Measurements from ENCODE around the gene LAYN. TPM values are rescaled to one million over a fixed set of nuclear protein-coding genes. Genes with fewer than 3 reads are reported as not detected.

The LAYN gene
- total and polyA plus RNA-seq, 2 donors (not counting 3 experiments of a cell fraction or from before 2014, with no cell fraction given), result 0.92 to 2.2 TPM

GRCh38 chr11:111566324-111566723, 25.8 kb downstream of the LAYN start:
- DNase-seq (ENCODE audit: low read depth, low spot score) (no peak), FAIRE-seq (no peak)
- H3K27ac ChIP-seq (ENCODE audit: insufficient read depth, low read depth, low read length), result no peak overlapping the region
- no peaks in the 10 kb centered on the region for H3K4me1 ChIP-seq (ENCODE audit: control insufficient read depth, extremely low read depth, insufficient read depth, low read length)
- H3K4me2 ChIP-seq (ENCODE audit: insufficient read depth, low read length), result no peak overlapping the region
- CTCF ChIA-PET, result interaction anchor here (1.1 to 2.3 kb wide), 11 partner anchors 12 to 305 kb away, joined by 3 to 29 read pairs (median 4); no protein-coding TSS in a partner anchor
- no peaks in the 10 kb centered on the region for H3K9me1 ChIP-seq (replicated peaks; ENCODE audit: control insufficient read depth, extremely low read depth, insufficient read depth, low read length)
- TF ChIP-seq EZH2 (IDR thresholded peaks at IDR 0.05; ENCODE audit: borderline replicate concordance, low read depth, low read length, severe bottlenecking) (no peak), FOS (IDR thresholded peaks at IDR 0.05; ENCODE audit: borderline replicate concordance, insufficient read depth, low read length) (no peak), JUN (IDR thresholded peaks at IDR 0.05; ENCODE audit: borderline replicate concordance, insufficient read depth, insufficient read length, low read depth) (no peak), POLR2A (IDR thresholded peaks at IDR 0.05; ENCODE audit: low read depth, low read length) (no peak), MYC (IDR thresholded peaks at IDR 0.05; ENCODE audit: low read depth, low read length) (no peak), MAX (IDR thresholded peaks at IDR 0.05; ENCODE audit: insufficient read depth, insufficient read length) (no peak)
- no peaks in the 10 kb centered on the region for H3K27me3 ChIP-seq (ENCODE audit: control insufficient read depth in 2 of 2, insufficient read depth in 2 of 2, low read length in 2 of 2)
- no peak overlapping the region for H3K9ac ChIP-seq (replicated peaks; ENCODE audit: extremely low read depth, insufficient read depth, low read length)
- no peaks in the 10 kb centered on the region for H4K20me1 ChIP-seq (replicated peaks; ENCODE audit: control insufficient read depth, extremely low read depth, insufficient read depth, low read length)
- H2AFZ ChIP-seq (ENCODE audit: low read depth, low read length), result no peak overlapping the region
- no peak overlapping the region for H3K4me3 ChIP-seq (replicated peaks in 1 of 3; ENCODE audit: insufficient read depth in 1 of 3, low read depth in 1 of 3, low read length in 3 of 3)
- intact Hi-C loops (cut with micrococcal nuclease), result no loop called here
- H3K36me3 ChIP-seq (ENCODE audit: control insufficient read depth in 2 of 2, extremely low read depth in 1 of 2, insufficient read depth in 2 of 2, low read length in 2 of 2), result no peaks in the 10 kb centered on the region
- no TSS peak for BruUV-seq (replicated peaks)
- POLR2A ChIA-PET, result interaction anchor here (0.6 to 0.7 kb wide), 2 partner anchors 31 to 280 kb away, joined by 3 read pairs; no protein-coding TSS in a partner anchor
- no peaks in the 10 kb centered on the region for H3K9me3 ChIP-seq (replicated peaks; ENCODE audit: control insufficient read depth, insufficient read depth, low read length)
- dilution Hi-C loops (cut with MboI; ENCODE audit: extremely low pct_ligation_motif_present, low sequenced_read_pairs), result no loop called here
- no peaks in the 10 kb centered on the region for H3K79me2 ChIP-seq (ENCODE audit: control insufficient read depth, insufficient read depth, low read length)

GRCh38 chr11:111569476-111569875, 29.0 kb downstream of the LAYN start:
- no peaks in the 10 kb centered on the region for H3K27me3 ChIP-seq (ENCODE audit: control insufficient read depth in 2 of 2, insufficient read depth in 2 of 2, low read length in 2 of 2)
- TF ChIP-seq MYC (IDR thresholded peaks at IDR 0.05; ENCODE audit: low read depth, low read length) (no peak), MAX (IDR thresholded peaks at IDR 0.05; ENCODE audit: insufficient read depth, insufficient read length) (no peak), FOS (IDR thresholded peaks at IDR 0.05; ENCODE audit: borderline replicate concordance, insufficient read depth, low read length) (no peak), GATA2 (IDR thresholded peaks at IDR 0.05; ENCODE audit: insufficient read depth, insufficient read length, low read depth, low read length) (no peak), EZH2 (IDR thresholded peaks at IDR 0.05; ENCODE audit: borderline replicate concordance, low read depth, low read length, severe bottlenecking) (no peak), POLR2A (IDR thresholded peaks at IDR 0.05; ENCODE audit: low read depth, low read length) (no peak), CTCF (IDR thresholded peaks at IDR 0.05; ENCODE audit: extremely low read depth in 1 of 2, insufficient read depth in 1 of 2, low read depth in 1 of 2, low read length in 2 of 2) (no peak), JUN (IDR thresholded peaks at IDR 0.05; ENCODE audit: borderline replicate concordance, insufficient read depth, insufficient read length, low read depth) (no peak), POLR2AphosphoS5 (IDR thresholded peaks at IDR 0.05; ENCODE audit: insufficient read depth, low read depth, low read length) (no peak)
- no peaks in the 10 kb centered on the region for H3K9me1 ChIP-seq (replicated peaks; ENCODE audit: control insufficient read depth, extremely low read depth, insufficient read depth, low read length)
- H4K20me1 ChIP-seq (replicated peaks; ENCODE audit: control insufficient read depth, extremely low read depth, insufficient read depth, low read length), result no peaks in the 10 kb centered on the region
- no peak overlapping the region for H2AFZ ChIP-seq (ENCODE audit: low read depth, low read length)
- ChIA-PET POLR2A (no interaction called here), CTCF (interaction anchor here (1.2 kb wide), 1 partner anchor 208 kb away, joined by 4 read pairs; no protein-coding TSS in a partner anchor)
- peaks cover 5% of the 10 kb centered on the region for H3K4me1 ChIP-seq (ENCODE audit: control insufficient read depth, extremely low read depth, insufficient read depth, low read length)
- dilution Hi-C loops (cut with MboI; ENCODE audit: extremely low pct_ligation_motif_present, low sequenced_read_pairs) (no loop called here), intact Hi-C loops (cut with micrococcal nuclease) (no loop called here)
- no peaks in the 10 kb centered on the region for H3K9me3 ChIP-seq (replicated peaks; ENCODE audit: control insufficient read depth, insufficient read depth, low read length)
- H3K36me3 ChIP-seq (ENCODE audit: control insufficient read depth in 2 of 2, extremely low read depth in 1 of 2, insufficient read depth in 2 of 2, low read length in 2 of 2), result no peaks in the 10 kb centered on the region
- no peak overlapping the region for H3K27ac ChIP-seq (ENCODE audit: insufficient read depth, low read depth, low read length)
- no peak for FAIRE-seq
- no peaks in the 10 kb centered on the region for H3K79me2 ChIP-seq (ENCODE audit: control insufficient read depth, insufficient read depth, low read length)
- no peak overlapping the region for H3K4me2 ChIP-seq (ENCODE audit: insufficient read depth, low read length)
- no TSS peak for BruUV-seq (replicated peaks)
- no peak overlapping the region for H3K4me3 ChIP-seq (replicated peaks in 1 of 3; ENCODE audit: insufficient read depth in 1 of 3, low read depth in 1 of 3, low read length in 3 of 3)
- DNase-seq (ENCODE audit: low read depth, low spot score), result no peak
- no peak overlapping the region for H3K9ac ChIP-seq (replicated peaks; ENCODE audit: extremely low read depth, insufficient read depth, low read length)
